Measurements from ENCODE around the gene EIF4G1.

EIF4G1 gene

DNA sequence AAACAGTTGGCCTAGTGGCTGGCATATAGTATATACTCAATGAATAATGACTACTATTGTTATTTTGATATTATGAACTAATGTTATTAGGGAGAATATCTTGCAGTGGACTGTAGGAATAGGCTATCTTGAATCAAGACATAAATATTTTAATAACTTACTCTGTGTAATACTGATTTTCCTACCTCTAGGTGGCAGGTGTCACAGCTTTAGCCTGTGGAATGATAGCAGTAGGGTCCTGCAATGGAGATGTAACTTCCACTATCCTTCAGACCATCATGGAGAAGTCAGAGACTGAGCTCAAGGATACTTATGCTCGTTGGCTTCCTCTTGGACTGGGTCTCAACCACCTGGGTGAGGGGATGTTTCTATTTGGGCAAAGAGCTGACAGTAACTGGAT, 8.8 kb upstream of the EIF4G1 start:
- DNase-seq (ENCODE audit: low read depth): no peak

DNA sequence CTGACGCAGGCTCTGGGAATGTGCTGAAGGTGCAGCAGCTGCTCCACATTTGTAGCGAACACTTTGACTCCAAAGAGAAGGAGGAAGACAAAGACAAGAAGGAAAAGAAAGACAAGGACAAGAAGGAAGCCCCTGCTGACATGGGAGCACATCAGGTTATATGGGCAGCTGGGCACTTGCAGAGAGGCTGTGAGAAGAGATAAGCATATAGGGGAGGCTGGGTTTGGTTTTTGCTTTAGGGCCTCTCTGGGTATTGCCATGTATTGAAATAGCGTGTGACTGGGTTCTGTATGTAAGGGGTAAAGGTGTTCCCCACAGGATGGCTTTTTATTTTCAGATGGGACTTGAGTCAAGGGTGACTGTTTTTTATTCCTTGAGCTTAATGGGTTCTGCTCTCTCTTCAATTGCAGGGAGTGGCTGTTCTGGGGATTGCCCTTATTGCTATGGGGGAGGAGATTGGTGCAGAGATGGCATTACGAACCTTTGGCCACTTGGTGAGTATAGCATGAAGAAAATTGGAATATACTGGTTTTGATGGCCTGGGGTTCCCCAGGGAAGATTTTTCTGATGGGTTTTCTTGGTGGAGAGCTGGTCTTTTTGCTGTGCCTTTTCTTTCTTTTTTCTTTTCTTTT, 7.9 kb upstream of the EIF4G1 start:
- DNase-seq (ENCODE audit: low read depth): no peak

DNA sequence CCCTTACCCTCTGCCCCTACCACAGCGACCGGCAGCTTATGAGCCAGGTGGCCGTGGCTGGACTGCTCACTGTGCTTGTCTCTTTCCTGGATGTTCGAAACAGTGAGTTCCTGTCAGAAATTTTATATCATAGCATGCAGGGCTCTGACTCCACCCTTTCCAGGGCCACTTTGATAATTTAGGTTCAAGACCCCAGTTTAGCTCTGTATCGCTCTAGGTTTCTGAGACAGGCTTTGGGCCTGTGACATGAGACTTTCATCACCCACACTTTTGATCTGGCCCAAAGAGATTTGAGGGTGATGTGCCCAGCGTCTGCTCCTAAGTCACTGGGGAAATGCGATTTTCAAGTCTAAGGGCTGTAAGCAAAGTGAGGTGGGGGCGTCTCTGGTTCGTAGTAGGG, 6.5 kb upstream of the EIF4G1 start:
- no peak for DNase-seq (ENCODE audit: low read depth)

DNA sequence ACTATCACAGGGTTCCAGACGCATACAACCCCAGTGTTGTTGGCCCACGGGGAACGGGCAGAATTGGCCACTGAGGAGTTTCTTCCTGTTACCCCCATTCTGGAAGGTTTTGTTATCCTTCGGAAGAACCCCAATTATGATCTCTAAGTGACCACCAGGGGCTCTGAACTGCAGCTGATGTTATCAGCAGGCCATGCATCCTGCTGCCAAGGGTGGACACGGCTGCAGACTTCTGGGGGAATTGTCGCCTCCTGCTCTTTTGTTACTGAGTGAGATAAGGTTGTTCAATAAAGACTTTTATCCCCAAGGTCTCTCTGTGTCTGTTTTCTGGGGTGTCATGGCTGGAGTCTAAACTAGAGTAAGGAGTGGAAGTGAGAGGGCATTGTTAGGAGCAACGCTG, 5.7 kb upstream of the EIF4G1 start:
- no peak for DNase-seq (ENCODE audit: low read depth)

DNA sequence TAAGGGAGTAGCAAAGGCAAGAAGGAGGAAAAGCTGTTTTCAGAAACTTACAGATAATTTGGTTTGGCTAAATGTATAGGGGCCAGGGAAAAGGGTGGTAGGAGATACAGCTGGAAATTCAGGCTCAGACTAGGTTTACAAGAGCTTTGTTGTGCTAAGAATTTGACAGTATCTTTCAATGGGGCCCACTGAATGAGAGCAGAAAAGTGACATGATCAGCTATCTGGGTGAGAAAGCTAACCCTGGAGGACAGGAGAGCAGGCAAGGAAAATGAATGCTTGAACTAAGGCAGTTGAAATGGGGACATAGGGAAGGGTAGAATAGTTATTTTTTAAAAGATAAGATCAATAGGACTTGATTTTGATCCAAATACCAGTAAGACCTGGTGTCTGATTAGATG, 2.8 kb upstream of the EIF4G1 start:
- no peak for DNase-seq (ENCODE audit: low read depth)

DNA sequence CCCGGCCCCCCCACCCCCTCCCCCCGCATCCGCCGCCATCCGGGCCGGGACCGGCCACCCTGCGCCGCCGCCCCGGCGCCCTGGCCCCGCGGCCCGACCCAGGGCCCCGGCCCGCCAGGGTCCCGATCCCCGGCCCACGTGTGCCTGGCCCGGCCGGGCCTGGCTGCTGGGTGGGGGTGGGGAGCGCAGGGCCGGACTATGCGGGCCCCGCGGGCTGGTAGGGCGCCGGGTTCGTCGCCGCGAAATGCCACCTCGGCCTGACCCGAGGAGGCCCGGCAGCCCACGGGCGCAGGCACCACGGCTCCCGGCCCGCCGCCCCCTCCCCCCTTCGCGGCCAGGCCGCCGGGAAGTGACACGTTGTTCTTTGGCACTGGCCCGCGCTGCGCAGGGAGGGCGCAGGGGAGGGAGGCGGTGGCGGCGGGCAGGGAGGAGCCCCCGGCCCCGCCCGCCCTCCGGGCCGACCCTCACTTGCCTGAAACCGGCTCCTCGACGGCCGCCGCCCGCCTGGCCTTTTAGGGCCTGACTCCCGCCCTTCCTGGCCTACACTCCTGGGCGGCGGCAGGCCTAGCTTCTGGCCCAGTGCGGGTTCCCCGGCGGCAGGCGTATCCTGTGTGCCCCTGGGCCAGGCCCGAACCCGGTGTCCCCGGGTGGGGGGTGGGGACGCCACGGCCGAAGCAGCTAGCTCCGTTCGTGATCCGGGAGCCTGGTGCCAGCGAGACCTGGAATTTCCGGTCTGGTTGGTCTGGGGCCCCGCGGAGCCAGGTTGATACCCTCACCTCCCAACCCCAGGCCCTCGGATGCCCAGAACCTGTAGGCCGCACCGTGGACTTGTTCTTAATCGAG, 515 bp downstream of the EIF4G1 start:
- DNase-seq (ENCODE audit: low read depth): no peak

DNA sequence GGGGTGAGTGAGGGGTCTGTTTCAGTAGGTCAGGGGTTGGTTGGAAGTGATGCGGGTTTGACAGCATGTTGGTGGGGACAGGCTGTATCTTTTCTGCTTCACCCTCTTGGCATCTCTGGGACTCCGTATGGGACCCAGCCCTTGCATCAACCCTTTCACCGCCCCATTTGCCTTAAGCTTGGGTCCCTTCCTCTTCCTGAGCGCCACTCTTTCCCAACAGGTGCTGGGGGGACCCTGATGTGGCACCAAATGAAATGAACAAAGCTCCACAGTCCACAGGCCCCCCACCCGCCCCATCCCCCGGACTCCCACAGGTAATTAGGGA, 1.1 kb downstream of the EIF4G1 start:
- DNase-seq (ENCODE audit: low read depth): no peak

DNA sequence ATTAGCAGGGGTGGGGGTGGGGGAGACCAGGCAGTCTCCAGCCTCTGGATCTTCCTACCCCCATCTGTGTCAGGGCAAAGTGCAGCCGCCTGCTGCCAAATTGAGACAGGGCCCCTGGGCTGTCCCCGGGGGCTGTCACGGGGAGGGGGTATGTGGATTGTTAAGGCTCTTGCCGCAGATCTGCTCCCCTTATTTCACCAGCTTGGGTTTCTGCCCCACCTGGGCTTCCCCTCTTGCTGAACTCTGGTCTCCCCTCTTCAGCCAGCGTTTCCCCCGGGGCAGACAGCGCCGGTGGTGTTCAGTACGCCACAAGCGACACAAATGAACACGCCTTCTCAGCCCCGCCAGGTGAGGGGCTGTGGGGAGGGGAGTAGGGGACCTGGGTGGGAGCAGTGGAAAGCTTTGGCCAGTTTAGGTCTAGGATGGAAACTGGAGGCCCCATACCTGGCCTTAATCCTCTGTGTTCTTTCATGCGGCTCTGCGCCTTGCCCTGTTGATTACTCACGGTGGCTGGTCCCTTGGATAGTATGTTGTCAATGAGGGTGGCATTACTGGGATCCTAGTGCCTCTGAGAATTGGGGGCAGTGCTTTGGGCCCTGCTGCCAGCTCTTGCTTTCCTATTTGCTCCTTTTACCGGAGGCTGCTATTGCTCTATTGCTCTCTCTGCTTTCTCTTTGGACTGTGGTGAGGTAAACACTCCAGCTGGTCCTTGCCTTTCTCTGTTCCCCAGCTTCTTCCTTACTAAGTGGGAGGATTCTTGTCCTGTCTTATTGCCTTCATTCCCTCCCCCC, 1.7 kb downstream of the EIF4G1 start:
- DNase-seq (ENCODE audit: low read depth): no peak

DNA sequence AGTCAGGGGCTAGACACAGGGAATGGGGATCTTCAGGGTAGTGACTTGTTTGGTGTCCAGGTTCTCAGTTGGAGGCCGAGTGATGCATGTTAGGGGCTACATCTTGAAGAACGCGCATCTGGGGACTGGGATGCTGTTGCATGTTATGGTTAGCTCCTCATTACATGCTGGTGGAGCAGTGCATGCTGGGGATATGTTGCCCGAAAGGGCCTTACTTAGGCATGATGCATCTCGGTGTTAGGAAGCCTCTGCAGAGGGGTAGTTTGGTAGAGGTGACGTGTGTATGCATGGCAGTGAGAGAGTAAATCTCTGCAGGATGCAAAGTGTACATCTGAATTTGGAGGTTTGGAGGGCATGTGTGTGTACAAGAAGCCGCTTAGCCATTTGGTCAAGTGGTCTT, 2.4 kb downstream of the EIF4G1 start:
- DNase-seq (ENCODE audit: low read depth): no peak

DNA sequence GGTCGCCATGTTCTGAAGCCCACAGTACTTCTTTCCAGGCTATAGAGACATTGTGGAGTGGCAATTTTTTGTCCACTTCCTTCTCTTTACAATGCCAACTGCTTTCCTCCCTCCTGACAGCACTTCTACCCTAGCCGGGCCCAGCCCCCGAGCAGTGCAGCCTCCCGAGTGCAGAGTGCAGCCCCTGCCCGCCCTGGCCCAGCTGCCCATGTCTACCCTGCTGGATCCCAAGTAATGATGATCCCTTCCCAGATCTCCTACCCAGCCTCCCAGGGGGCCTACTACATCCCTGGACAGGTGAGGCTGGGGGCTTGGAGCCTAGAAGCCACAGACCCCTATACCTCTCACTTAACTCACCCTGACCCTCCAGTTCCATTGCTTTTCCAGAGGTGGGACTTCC, 2.8 kb downstream of the EIF4G1 start:
- no peak for DNase-seq (ENCODE audit: low read depth)

DNA sequence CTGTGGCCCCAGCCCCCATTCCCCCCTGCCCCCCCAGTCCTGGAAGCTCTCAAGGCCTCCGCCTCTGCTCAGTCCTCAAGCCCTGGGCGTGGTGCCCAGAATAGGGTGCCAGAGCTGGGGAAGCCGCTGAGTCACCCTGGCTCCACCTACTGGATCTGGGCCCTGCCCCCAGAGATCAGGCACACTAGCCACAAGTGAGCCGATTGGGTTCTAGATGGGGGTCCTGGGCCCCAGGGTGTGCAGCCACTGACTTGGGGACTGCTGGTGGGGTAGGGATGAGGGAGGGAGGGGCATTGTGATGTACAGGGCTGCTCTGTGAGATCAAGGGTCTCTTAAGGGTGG, 5.7 kb downstream of the EIF4G1 start:
- DNase-seq (ENCODE audit: low read depth): peak; percentile 86

DNA sequence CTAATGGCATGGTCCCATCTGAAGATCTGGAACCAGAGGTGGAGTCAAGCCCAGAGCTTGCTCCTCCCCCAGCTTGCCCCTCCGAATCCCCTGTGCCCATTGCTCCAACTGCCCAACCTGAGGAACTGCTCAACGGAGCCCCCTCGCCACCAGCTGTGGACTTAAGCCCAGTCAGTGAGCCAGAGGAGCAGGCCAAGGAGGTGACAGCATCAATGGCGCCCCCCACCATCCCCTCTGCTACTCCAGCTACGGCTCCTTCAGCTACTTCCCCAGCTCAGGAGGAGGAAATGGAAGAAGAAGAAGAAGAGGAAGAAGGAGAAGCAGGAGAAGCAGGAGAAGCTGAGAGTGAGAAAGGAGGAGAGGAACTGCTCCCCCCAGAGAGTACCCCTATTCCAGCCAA, 7.3 kb downstream of the EIF4G1 start:
- no peak for DNase-seq (ENCODE audit: low read depth)

DNA sequence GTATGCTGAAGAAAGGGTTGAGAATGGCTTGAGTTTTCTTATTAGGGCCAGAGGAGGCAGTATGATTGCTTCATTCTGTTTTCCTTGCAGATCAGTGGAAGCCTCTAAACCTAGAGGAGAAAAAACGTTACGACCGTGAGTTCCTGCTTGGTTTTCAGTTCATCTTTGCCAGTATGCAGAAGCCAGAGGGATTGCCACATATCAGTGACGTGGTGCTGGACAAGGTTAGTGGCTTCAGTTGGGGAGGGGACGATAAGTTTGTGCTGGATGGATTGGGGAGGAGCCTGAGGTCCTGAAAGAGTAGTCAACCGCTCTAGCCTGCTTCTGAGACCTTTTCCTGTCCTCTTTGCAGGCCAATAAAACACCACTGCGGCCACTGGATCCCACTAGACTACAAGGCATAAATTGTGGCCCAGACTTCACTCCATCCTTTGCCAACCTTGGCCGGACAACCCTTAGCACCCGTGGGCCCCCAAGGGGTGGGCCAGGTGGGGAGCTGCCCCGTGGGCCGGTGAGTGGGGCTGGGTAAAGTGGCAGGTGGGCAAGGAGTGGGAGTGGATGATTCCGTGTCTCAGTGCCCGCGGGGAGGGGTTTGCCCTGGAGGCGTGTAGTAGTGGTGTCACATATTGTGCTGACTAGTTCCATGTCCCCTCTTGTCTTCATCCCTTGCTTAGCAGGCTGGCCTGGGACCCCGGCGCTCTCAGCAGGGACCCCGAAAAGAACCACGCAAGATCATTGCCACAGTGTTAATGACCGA, 8.5 kb downstream of the EIF4G1 start:
- DNase-seq (ENCODE audit: low read depth): no peak

DNA sequence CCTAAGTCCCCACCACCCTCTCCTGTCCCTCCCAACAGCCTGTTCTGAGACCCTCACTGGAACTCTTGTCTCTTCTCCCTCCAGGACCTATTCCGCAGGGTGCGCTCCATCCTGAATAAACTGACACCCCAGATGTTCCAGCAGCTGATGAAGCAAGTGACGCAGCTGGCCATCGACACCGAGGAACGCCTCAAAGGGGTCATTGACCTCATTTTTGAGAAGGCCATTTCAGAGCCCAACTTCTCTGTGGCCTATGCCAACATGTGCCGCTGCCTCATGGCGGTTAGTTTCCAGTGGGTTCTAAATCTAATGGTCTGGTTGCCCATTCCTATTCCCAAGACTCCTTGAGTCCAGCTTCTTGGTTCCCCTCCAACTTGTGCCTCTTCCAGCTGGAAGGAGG, 9.3 kb downstream of the EIF4G1 start:
- no peak for DNase-seq (ENCODE audit: low read depth)

DNA sequence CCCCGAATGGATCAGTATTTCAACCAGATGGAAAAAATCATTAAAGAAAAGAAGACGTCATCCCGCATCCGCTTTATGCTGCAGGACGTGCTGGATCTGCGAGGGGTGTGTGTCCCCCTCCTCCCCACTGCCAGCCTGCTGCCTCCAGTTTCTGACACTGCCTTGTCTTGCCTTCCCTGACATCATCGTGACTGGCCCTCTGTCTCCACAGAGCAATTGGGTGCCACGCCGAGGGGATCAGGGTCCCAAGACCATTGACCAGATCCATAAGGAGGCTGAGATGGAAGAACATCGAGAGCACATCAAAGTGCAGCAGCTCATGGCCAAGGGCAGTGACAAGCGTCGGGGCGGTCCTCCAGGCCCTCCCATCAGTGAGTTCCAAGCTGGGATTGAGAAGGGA, 10.9 kb downstream of the EIF4G1 start:
- DNase-seq (ENCODE audit: low read depth): no peak

DNA sequence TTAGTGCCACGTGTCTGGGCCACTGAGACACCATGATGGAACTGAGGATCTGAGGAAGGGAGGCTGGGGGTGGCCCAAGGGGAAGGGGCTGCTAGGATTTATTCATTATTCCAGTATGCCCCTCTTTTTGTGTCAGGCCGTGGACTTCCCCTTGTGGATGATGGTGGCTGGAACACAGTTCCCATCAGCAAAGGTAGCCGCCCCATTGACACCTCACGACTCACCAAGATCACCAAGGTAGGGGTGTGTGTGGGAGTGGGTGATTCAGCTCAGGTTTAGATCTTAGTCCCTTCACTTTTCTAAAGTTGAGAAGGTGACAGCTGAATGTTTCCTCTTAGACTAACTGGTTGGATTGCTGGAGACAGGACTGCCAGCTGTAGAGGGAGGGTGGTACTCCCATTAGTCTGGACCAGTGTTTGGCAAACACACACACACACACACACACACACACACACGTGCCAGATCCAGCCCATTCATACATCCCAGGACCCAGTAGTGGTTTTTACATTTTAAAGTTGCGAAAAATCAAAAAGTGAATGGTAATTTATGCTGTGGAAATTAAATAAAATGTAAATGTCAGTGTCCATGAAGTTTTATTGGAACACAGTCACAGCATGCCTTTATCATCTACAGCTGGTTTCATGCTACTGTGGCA, 11.4 kb downstream of the EIF4G1 start:
- no peak for DNase-seq (ENCODE audit: low read depth)

DNA sequence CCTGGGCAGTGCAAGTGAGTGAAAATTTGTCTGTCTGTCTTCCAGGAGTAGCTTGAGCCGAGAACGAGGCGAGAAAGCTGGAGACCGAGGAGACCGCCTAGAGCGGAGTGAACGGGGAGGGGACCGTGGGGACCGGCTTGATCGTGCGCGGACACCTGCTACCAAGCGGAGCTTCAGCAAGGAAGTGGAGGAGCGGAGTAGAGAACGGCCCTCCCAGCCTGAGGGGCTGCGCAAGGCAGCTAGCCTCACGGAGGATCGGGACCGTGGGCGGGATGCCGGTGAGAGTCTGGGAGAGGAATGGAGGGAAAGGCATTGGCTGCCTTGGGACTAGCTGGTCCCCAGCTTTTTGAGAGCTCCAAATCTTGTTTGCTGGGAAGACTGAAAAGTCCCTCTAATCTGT, 12.8 kb downstream of the EIF4G1 start:
- no peak for DNase-seq (ENCODE audit: low read depth)

DNA sequence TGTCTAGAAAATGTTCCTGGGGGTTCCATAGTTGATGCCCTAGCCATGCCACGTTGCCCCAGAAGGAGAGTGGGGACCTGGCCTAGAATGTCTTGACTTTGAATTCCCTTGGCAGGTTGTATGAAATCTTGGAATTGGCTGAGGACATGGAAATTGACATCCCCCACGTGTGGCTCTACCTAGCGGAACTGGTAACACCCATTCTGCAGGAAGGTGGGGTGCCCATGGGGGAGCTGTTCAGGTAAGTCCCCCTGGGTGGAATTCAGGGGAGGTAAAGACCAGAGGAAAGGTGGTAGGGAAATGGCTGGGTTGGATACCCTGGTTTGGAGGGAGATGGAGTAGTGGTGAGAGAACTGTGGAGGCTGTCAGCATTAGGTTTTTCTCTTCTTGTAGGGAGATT, 14.1 kb downstream of the EIF4G1 start:
- DNase-seq (ENCODE audit: low read depth): no peak

DNA sequence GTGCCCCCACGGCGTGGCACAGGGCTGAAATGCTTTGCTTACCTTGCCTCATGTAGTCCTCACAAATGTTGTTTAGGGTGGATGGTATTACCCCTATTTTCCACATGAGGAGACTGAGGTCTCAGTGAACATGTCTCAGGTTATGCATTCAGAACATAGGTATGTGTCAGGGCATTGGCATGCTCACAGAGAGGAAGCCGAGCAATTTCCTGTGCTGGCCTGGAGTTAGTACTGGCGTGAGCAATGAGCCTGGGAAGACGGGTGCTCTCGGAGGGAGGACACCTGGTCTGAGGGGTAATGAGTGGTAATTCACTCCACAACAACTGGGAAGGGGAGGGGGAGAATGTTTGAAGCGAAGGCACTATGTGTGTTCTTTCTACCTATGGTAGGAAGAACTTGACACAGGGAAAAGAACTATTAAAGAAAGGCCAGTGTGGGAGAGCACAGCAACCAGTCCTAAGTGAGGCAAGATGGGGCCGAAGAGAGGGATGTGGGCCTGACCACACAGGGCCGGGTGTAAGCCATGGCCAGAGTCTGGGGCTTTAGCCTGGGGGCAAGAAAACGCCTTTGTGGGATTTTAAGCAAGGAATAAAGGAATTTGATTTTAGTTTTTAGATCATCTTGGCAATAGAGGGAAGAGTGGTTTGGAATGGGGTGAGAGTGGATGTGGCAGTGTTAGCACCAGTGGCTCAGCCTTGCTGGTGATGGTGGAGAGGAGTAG, 18.1 kb downstream of the EIF4G1 start:
- DNase-seq (ENCODE audit: low read depth): no peak

DNA sequence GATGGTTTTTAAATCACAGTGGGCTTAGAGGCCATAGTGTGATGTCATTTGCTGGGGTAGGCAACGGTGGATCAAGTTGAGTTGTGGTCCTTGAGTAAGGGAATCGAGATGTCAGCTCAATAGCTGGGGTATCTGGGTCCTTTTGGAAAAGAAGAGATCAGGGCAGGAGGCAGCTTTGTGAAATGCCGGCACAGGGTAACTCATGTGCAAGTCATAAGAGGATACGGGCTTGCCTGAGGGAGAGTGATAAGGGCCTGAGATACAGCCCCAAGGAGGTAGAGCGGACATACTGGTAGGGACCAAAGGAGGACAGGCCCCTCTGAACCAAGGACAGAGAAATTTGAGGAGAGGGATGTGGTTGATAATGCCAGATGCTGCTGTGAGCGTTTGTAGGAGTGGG, 18.8 kb downstream of the EIF4G1 start:
- DNase-seq (ENCODE audit: low read depth): no peak

DNA sequence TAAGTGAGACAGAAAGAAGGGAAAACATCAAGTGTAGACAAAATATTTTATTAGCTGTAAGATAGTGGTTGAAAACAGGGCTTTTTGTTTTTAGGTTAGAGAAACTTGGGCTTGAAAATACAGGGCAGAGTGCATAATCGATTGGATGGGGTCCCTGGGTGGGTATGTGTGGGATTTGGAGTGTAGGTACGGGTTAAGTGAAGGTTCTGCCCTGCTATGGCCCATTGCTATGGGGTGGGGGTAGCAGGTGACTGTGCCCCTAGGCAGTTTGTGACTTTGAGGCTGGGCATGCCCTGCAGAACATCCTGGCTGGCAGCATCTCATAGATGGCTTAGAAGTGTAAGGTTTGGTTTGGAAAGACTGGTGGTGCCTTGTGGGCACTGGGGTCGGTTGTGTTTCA, 19.3 kb downstream of the EIF4G1 start:
- no peak for DNase-seq (ENCODE audit: low read depth)
